SK-N-SH (cell line): ENCODE measurements around the gene CELF5. TPM values are rescaled to one million over a fixed set of nuclear protein-coding genes. Genes with fewer than 3 reads are reported as not detected.
A peak's percentile ranks its signal among the peaks of the same experiment; 100 is the strongest.

ENCODE experiments used
- CTCF ChIA-PET: fragments of 300-600, 350-600 bp; formaldehyde crosslinking; extraction: SDS; loops from one replicate; lab custom pipeline; 2021; lab: Yijun Ruan, JAX
- POLR2A ChIA-PET: fragments of 350-600 bp; sonication (Branson Sonifier 250); formaldehyde crosslinking; extraction: SDS; loops from one replicate; lab custom pipeline; 2020; ENCODE audit warnings: antibody characterized with exemption, inconsistent platforms; lab: Yijun Ruan, JAX
- DNase-seq: peaks from one replicate; pipeline ENCODE4 v3.0.0; 2012
- H2AFZ ChIP-seq: fragments of 200-600 bp; sonication (generic); 2 replicates; pipeline ENCODE4 v1.8.1; 2016; ENCODE audit warnings: antibody characterized with exemption, mild to moderate bottlenecking, low read depth
- H3F3A ChIP-seq: fragments of 200-600 bp; sonication (generic); replicated peaks from 2 replicates; pipeline ENCODE3; 2016; ENCODE audit warnings: antibody characterized with exemption, mild to moderate bottlenecking; ENCODE audit not compliant: insufficient read depth
- H3K27ac ChIP-seq, 2 experiments: fragments of 200-500 bp in 1 of 2; fragments of 200-600 bp in 1 of 2; sonication (Bioruptor generic) in 1 of 2; sonication (generic), shearing (Covaris generic) in 1 of 2; 2 replicates each; pipeline versions ENCODE4 v1.5.1 to v1.6.1; 2014 to 2016; ENCODE audit warnings: low read depth in 2 of 2, inconsistent platforms in 1 of 2, low read length in 1 of 2, mild to moderate bottlenecking in 1 of 2, mixed read lengths in 1 of 2
- H3K27me3 ChIP-seq: fragments of 200-600 bp; sonication (generic), shearing (Covaris generic); 2 replicates; pipeline ENCODE4 v1.6.1; 2016; ENCODE audit warnings: mixed run types; ENCODE audit not compliant: insufficient read depth
- H3K36me3 ChIP-seq, 2 experiments: fragments of 200-500 bp in 1 of 2; fragments of 200-600 bp in 1 of 2; sonication (Bioruptor generic) in 1 of 2; sonication (generic) in 1 of 2; replicated peaks in 1 of 2; 2 replicates each; pipeline versions ENCODE3 to v1.5.1; 2014 to 2016; ENCODE audit warnings: low read length in 1 of 2, mild to moderate bottlenecking in 1 of 2; ENCODE audit not compliant: insufficient read depth in 2 of 2, control insufficient read depth in 1 of 2
- H3K4me1 ChIP-seq, 2 experiments: fragments of 200-500 bp in 1 of 2; fragments of 200-600 bp in 1 of 2; sonication (Bioruptor generic) in 1 of 2; sonication (generic), shearing (Covaris generic) in 1 of 2; 2 replicates each; pipeline versions ENCODE4 v1.5.1 to v1.6.1; 2014 to 2016; ENCODE audit warnings: low read depth in 1 of 2, low read length in 1 of 2, mixed run types in 1 of 2; ENCODE audit not compliant: insufficient read depth in 2 of 2, control insufficient read depth in 1 of 2
- H3K4me2 ChIP-seq: fragments of 200-600 bp; sonication (generic), shearing (Covaris generic); 2 replicates; pipeline ENCODE4 v1.6.1; 2017; ENCODE audit warnings: mixed run types
- H3K4me3 ChIP-seq, 2 experiments: fragments of 200-500 bp in 1 of 2; fragments of 200-600 bp in 1 of 2; sonication (Bioruptor generic) in 1 of 2; sonication (generic), shearing (Covaris generic) in 1 of 2; 2 replicates each; pipeline versions ENCODE4 v1.5.1 to v1.8.1; 2014 to 2016; ENCODE audit warnings: low read depth in 2 of 2, inconsistent platforms in 1 of 2, low read length in 1 of 2, mild to moderate bottlenecking in 1 of 2, mixed read lengths in 1 of 2, moderate library complexity in 1 of 2
- H3K79me2 ChIP-seq: fragments of 200-600 bp; sonication (generic); 2 replicates; pipeline ENCODE4 v1.8.1; 2017; ENCODE audit warnings: mild to moderate bottlenecking; ENCODE audit not compliant: insufficient read depth
- H3K9ac ChIP-seq: fragments of 200-600 bp; sonication (generic); 2 replicates; pipeline ENCODE4 v1.6.1; 2017; ENCODE audit warnings: mixed run types
- H3K9me2 ChIP-seq: fragments of 200-600 bp; sonication (generic); 2 replicates; pipeline ENCODE4 v1.6.1; 2017; ENCODE audit warnings: mixed run types
- H3K9me3 ChIP-seq: fragments of 200-600 bp; sonication (generic); 2 replicates; pipeline ENCODE4 v1.6.1; 2017; ENCODE audit warnings: mixed run types, mild to moderate bottlenecking, moderate library complexity
- H4K20me1 ChIP-seq: fragments of 200-600 bp; sonication (generic); 2 replicates; pipeline ENCODE4 v1.6.1; 2017; ENCODE audit warnings: mild to moderate bottlenecking, mixed run types; ENCODE audit not compliant: insufficient read depth
- CHD2 ChIP-seq: fragments of 150-350 bp; IDR thresholded peaks from 2 replicates; pipeline ENCODE4 v1.6.1; 2018; ENCODE audit warnings: low read length; ENCODE audit not compliant: partially characterized antibody
- FOSL2 ChIP-seq: IDR thresholded peaks from 2 replicates; pipeline ENCODE4 v1.4.0; 2012; ENCODE audit warnings: low read depth, mild to moderate bottlenecking, moderate library complexity, borderline replicate concordance
- FOXJ3 ChIP-seq: sonication (generic); formaldehyde crosslinking; IDR thresholded peaks from 2 replicates; pipeline ENCODE4 v1.5.1; 2020; ENCODE audit warnings: mild to moderate bottlenecking, missing genetic modification reagents
- FOXM1 ChIP-seq: IDR thresholded peaks from 2 replicates; pipeline ENCODE4 v1.4.0; 2012; ENCODE audit warnings: low read depth, mild to moderate bottlenecking
- JUND ChIP-seq: IDR thresholded peaks from 2 replicates; pipeline ENCODE4 v1.4.0; 2012
- MEF2A ChIP-seq: IDR thresholded peaks from 2 replicates; pipeline ENCODE4 v1.4.0; 2012; ENCODE audit warnings: low read depth, borderline replicate concordance
- NFIC ChIP-seq: IDR thresholded peaks from 2 replicates; pipeline ENCODE4 v1.4.0; 2012; ENCODE audit warnings: borderline replicate concordance
- NRF1 ChIP-seq: IDR thresholded peaks from 2 replicates; pipeline ENCODE4 v1.6.1; 2012; ENCODE audit warnings: low read depth, mild to moderate bottlenecking, low read length
- POLR2AphosphoS5 ChIP-seq: IDR thresholded peaks from 2 replicates; pipeline ENCODE4 v1.6.1; 2012; ENCODE audit warnings: low read depth, low read length
- RAD21 ChIP-seq: IDR thresholded peaks from 2 replicates; pipeline ENCODE4 v1.6.1; 2012; ENCODE audit warnings: mild to moderate bottlenecking, low read length
- RCOR1 ChIP-seq: fragments of 150-350 bp; IDR thresholded peaks from 2 replicates; pipeline ENCODE4 v1.6.1; 2017; ENCODE audit warnings: antibody characterized with exemption, low read length
- RFX5 ChIP-seq: IDR thresholded peaks from 2 replicates; pipeline ENCODE4 v1.6.1; 2012; ENCODE audit warnings: mild to moderate bottlenecking, improper control_type of control experiment, low read length
- SMC3 ChIP-seq: IDR thresholded peaks from 2 replicates; pipeline ENCODE4 v1.6.1; 2012; ENCODE audit warnings: low read depth, low read length, improper control_type of control experiment
- TCF12 ChIP-seq: IDR thresholded peaks from 2 replicates; pipeline ENCODE4 v1.4.0; 2012
- TEAD4 ChIP-seq: IDR thresholded peaks from 2 replicates; pipeline ENCODE4 v1.4.0; 2012; ENCODE audit warnings: mild to moderate bottlenecking, borderline replicate concordance; ENCODE audit not compliant: insufficient read depth
- WGBS: methylation state at CpG from one replicate; pipeline ENCODE4 v1.1.6; 2017; ENCODE audit warnings: low lambda C conversion rate; 5-methylcytosine and 5-hydroxymethylcytosine counted together
- polyA plus RNA-seq, 3 experiments: library from polyadenylated mRNA; depleted of rRNA; stranded (reverse); fragments of >200 nt; gene quantifications; 2 replicates each; pipeline ENCODE4 v1.2.3, GENCODE V29; 2012
- TF ChIP-seq, protein P1 (sequence below): IDR thresholded peaks from 2 replicates; pipeline ENCODE4; 2012
- TF ChIP-seq, protein P2 (sequence below): IDR thresholded peaks from 2 replicates; pipeline ENCODE4 v1.6.1; 2012; ENCODE audit warnings: mild to moderate bottlenecking, low read depth, low read length, moderate library complexity
- TF ChIP-seq, protein P3 (sequence below): fragments of 200-600 bp; sonication (generic); IDR thresholded peaks from 2 replicates; pipeline ENCODE4 v1.6.1; 2017; ENCODE audit warnings: antibody characterized with exemption, mild to moderate bottlenecking, moderate library complexity
- TF ChIP-seq, protein P4 (sequence below): IDR thresholded peaks from 2 replicates; pipeline ENCODE4 v1.4.0; 2012; ENCODE audit warnings: low read depth, borderline replicate concordance
- TF ChIP-seq, protein P5 (sequence below): fragments of 150-350 bp; IDR thresholded peaks from 2 replicates; pipeline ENCODE4 v1.6.1; 2016; ENCODE audit warnings: mild to moderate bottlenecking, low read depth, low read length

The CELF5 gene
- polyA plus RNA-seq, 1 of the 3 experiments (the other 2 are of a cell fraction): 0.33 TPM

DNA sequence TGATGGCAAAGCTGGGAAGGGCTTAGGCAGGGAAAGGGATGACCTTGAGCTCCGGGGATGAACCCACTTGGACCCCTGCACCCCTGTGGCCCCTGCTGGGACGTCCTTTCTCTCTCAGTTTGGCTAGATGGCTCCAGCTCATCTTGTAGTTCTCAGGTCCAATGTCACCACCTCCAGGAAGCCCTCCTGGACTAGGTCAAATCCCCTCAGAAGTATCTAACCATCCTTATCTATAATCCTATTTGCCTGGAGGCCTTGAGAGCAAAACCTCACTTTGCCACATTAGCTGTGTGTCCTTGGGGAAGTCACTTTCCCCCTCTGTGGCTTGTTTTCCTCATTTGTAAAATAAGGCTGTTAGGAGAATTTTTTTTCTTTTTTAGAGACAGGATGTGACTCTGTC lies 99.2 kb downstream of the CELF5 start:
- Histone ChIP-seq H3K9me2 (no peaks in the 10 kb centered on the region), H3K9me3 (no peaks in the 10 kb centered on the region), H3K4me2 (no peak overlapping the region), H2AFZ (no peak overlapping the region), H3K79me2 (no peaks in the 10 kb centered on the region), H3K36me3 (no peaks in the 10 kb centered on the region), H3F3A (peaks cover 4% of the 10 kb centered on the region), H3K9ac (no peak overlapping the region), H3K27ac (no peak overlapping the region), H3K27me3 (peaks cover 15% of the 10 kb centered on the region; the same call in 1 of the 2 replicates), H4K20me1 (no peaks in the 10 kb centered on the region), H3K4me3 (no peak overlapping the region)
- DNase-seq: no peak
- 8% methylated on average over 2 of the region's 2 CpGs for WGBS
- CTCF ChIA-PET: interaction anchor here (0.7 to 1.6 kb wide), 6 partner anchors 16 to 161 kb away, joined by 3 to 9 read pairs (median 4); partner anchors contain the start of gene SMIM44
- POLR2A ChIA-PET: no interaction called here
- TF ChIP-seq NRF1: no peak
- TF ChIP-seq POLR2AphosphoS5: no peak
- TF ChIP-seq, protein P1, sequence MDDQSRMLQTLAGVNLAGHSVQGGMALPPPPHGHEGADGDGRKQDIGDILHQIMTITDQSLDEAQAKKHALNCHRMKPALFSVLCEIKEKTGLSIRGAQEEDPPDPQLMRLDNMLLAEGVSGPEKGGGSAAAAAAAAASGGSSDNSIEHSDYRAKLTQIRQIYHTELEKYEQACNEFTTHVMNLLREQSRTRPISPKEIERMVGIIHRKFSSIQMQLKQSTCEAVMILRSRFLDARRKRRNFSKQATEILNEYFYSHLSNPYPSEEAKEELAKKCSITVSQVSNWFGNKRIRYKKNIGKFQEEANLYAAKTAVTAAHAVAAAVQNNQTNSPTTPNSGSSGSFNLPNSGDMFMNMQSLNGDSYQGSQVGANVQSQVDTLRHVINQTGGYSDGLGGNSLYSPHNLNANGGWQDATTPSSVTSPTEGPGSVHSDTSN: no peak
- no peak for TF ChIP-seq TCF12
- TF ChIP-seq, protein P2, sequence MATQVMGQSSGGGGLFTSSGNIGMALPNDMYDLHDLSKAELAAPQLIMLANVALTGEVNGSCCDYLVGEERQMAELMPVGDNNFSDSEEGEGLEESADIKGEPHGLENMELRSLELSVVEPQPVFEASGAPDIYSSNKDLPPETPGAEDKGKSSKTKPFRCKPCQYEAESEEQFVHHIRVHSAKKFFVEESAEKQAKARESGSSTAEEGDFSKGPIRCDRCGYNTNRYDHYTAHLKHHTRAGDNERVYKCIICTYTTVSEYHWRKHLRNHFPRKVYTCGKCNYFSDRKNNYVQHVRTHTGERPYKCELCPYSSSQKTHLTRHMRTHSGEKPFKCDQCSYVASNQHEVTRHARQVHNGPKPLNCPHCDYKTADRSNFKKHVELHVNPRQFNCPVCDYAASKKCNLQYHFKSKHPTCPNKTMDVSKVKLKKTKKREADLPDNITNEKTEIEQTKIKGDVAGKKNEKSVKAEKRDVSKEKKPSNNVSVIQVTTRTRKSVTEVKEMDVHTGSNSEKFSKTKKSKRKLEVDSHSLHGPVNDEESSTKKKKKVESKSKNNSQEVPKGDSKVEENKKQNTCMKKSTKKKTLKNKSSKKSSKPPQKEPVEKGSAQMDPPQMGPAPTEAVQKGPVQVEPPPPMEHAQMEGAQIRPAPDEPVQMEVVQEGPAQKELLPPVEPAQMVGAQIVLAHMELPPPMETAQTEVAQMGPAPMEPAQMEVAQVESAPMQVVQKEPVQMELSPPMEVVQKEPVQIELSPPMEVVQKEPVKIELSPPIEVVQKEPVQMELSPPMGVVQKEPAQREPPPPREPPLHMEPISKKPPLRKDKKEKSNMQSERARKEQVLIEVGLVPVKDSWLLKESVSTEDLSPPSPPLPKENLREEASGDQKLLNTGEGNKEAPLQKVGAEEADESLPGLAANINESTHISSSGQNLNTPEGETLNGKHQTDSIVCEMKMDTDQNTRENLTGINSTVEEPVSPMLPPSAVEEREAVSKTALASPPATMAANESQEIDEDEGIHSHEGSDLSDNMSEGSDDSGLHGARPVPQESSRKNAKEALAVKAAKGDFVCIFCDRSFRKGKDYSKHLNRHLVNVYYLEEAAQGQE: no peak
- no peak for TF ChIP-seq JUND
- TF ChIP-seq TEAD4: no peak
- no peak for TF ChIP-seq CHD2
- no peak for TF ChIP-seq MEF2A
- no peak for TF ChIP-seq RCOR1
- no peak for TF ChIP-seq FOXJ3
- TF ChIP-seq RFX5: no peak
- TF ChIP-seq, all 33 proteins: peak for 0
- H3K4me1 ChIP-seq: no peaks in the 10 kb centered on the region

DNA sequence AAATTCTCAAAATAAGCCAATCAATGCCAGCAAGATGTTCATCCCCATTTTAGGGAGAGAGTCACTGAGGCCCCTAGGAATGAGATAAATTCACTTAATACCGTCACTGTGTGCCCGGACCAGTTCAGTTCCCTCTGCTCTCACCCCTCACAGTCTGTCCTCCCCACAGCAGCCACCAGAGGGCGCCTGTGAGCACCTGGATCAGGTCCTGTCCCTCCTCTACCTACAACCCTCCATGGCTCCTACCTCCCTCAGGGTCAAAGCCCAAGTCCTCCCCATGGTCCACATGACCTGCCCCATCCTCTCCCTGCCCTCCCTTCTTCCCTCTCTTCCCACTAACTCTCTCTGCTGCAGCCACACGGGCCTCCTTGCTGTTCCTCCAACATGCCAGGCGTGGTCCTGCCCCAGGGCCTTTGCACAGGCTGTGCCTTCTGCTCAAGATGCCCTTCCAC lies 100.0 kb downstream of the CELF5 start:
- Histone ChIP-seq H3K9me3 (no peaks in the 10 kb centered on the region), H3K4me1 (no peaks in the 10 kb centered on the region), H3K27me3 (peaks cover 15% of the 10 kb centered on the region; the same call in 1 of the 2 replicates), H3K4me3 (no peak overlapping the region), H3K79me2 (no peaks in the 10 kb centered on the region), H3K9me2 (no peaks in the 10 kb centered on the region), H3K9ac (no peak overlapping the region), H4K20me1 (no peaks in the 10 kb centered on the region), H3K36me3 (no peaks in the 10 kb centered on the region), H2AFZ (no peak overlapping the region), H3K27ac (no peak overlapping the region), H3K4me2 (no peak overlapping the region), H3F3A (peaks cover 4% of the 10 kb centered on the region)
- POLR2A ChIA-PET: no interaction called here
- CTCF ChIA-PET: interaction anchor here (1.0 to 4.5 kb wide), 4 partner anchors 103 to 160 kb away, joined by 4 to 47 read pairs (median 8); no protein-coding TSS in a partner anchor
- peak; percentile 74 for DNase-seq
- TF ChIP-seq NFIC (no peak), FOSL2 (no peak), FOXM1 (no peak), SMC3 (peak; percentile 40; the same call in 1 of the 2 replicates), RCOR1 (0 out of 2 replicates have a peak, but pooled peaks have one; percentile 8), JUND (no peak), RAD21 (peak; percentile 33)
- TF ChIP-seq, protein P3, sequence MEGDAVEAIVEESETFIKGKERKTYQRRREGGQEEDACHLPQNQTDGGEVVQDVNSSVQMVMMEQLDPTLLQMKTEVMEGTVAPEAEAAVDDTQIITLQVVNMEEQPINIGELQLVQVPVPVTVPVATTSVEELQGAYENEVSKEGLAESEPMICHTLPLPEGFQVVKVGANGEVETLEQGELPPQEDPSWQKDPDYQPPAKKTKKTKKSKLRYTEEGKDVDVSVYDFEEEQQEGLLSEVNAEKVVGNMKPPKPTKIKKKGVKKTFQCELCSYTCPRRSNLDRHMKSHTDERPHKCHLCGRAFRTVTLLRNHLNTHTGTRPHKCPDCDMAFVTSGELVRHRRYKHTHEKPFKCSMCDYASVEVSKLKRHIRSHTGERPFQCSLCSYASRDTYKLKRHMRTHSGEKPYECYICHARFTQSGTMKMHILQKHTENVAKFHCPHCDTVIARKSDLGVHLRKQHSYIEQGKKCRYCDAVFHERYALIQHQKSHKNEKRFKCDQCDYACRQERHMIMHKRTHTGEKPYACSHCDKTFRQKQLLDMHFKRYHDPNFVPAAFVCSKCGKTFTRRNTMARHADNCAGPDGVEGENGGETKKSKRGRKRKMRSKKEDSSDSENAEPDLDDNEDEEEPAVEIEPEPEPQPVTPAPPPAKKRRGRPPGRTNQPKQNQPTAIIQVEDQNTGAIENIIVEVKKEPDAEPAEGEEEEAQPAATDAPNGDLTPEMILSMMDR: peak; percentile 80
- TF ChIP-seq, protein P4, sequence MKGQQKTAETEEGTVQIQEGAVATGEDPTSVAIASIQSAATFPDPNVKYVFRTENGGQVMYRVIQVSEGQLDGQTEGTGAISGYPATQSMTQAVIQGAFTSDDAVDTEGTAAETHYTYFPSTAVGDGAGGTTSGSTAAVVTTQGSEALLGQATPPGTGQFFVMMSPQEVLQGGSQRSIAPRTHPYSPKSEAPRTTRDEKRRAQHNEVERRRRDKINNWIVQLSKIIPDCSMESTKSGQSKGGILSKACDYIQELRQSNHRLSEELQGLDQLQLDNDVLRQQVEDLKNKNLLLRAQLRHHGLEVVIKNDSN: no peak
- TF ChIP-seq, protein P5, sequence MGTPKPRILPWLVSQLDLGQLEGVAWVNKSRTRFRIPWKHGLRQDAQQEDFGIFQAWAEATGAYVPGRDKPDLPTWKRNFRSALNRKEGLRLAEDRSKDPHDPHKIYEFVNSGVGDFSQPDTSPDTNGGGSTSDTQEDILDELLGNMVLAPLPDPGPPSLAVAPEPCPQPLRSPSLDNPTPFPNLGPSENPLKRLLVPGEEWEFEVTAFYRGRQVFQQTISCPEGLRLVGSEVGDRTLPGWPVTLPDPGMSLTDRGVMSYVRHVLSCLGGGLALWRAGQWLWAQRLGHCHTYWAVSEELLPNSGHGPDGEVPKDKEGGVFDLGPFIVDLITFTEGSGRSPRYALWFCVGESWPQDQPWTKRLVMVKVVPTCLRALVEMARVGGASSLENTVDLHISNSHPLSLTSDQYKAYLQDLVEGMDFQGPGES: no peak
- WGBS: 43% methylated on average over 5 of the region's 5 CpGs
